ENCODE measurements around the gene KRTAP4-7. TPM values are rescaled to one million over a fixed set of nuclear protein-coding genes. Genes with fewer than 3 reads are reported as not detected.
"Not testable (repeated sequence)": the region's sequence is repeated elsewhere in the genome, so short reads cannot be mapped to it uniquely, and the experiment has no call there.

Gene KRTAP4-7
- total RNA-seq, 1 donor from 2014 or later = not detected

GRCh38 chr17:41052566-41052965, 31.4 kb upstream of the KRTAP4-7 start:
- Mint-ChIP-seq H3K4me1 (peaks cover 5% of the 10 kb centered on the region), H3K27ac (no peak overlapping the region), H3K9me3 (no peaks in the 10 kb centered on the region), H3K27me3 (ENCODE audit: insufficient read depth, low read depth) (no peaks in the 10 kb centered on the region), H3K36me3 (no peaks in the 10 kb centered on the region), H3K4me3 (no peak overlapping the region)
- Histone ChIP-seq H3F3A (ENCODE audit: low read depth) (no peaks in the 10 kb centered on the region), H3K4me3 (no peak overlapping the region), H3K9me3 (ENCODE audit: low read depth) (no peaks in the 10 kb centered on the region), H3K36me3 (no peaks in the 10 kb centered on the region), H3K4me2 (no peak overlapping the region), H3K4me1 (no peaks in the 10 kb centered on the region), H3K79me2 (ENCODE audit: low read depth) (no peaks in the 10 kb centered on the region), H3K27me3 (no peaks in the 10 kb centered on the region), H4K20me1 (ENCODE audit: low read depth) (no peaks in the 10 kb centered on the region), H2AFZ (replicated peaks) (no peak overlapping the region), H3K9ac (no peak overlapping the region), H3K27ac (no peak overlapping the region)
- TF ChIP-seq EZH2phosphoT487 (IDR thresholded peaks at IDR 0.05) (no peak), CTCF (IDR thresholded peaks at IDR 0.05) (no peak), EZH2 (IDR thresholded peaks at IDR 0.05) (no peak)
- no peak for DNase-seq (ENCODE audit: low spot score)

GRCh38 chr17:41054025-41054424, 29.9 kb upstream of the KRTAP4-7 start:
- no peaks in the 10 kb centered on the region for H3K36me3 Mint-ChIP-seq
- Histone ChIP-seq H4K20me1 (ENCODE audit: low read depth) (no peaks in the 10 kb centered on the region), H3K4me1 (no peaks in the 10 kb centered on the region), H3K4me2 (no peak overlapping the region), H3K4me3 (no peak overlapping the region), H3K9ac (no peak overlapping the region), H3K79me2 (ENCODE audit: low read depth) (no peaks in the 10 kb centered on the region), H2AFZ (replicated peaks) (no peak overlapping the region), H3K27ac (no peak overlapping the region), H3K36me3 (no peaks in the 10 kb centered on the region), H3K27me3 (no peaks in the 10 kb centered on the region), H3F3A (ENCODE audit: low read depth) (no peaks in the 10 kb centered on the region), H3K9me3 (ENCODE audit: low read depth) (no peaks in the 10 kb centered on the region)
- TF ChIP-seq EZH2 (IDR thresholded peaks at IDR 0.05) (no peak), CTCF (IDR thresholded peaks at IDR 0.05) (no peak), EZH2phosphoT487 (IDR thresholded peaks at IDR 0.05) (no peak)
- H3K4me3 Mint-ChIP-seq = no peak overlapping the region
- no peaks in the 10 kb centered on the region for H3K27me3 Mint-ChIP-seq (ENCODE audit: insufficient read depth, low read depth)
- no peak overlapping the region for H3K27ac Mint-ChIP-seq
- DNase-seq (ENCODE audit: low spot score) = no peak
- H3K4me1 Mint-ChIP-seq = peaks cover 4% of the 10 kb centered on the region
- no peaks in the 10 kb centered on the region for H3K9me3 Mint-ChIP-seq

GRCh38 chr17:41054556-41054955, 29.4 kb upstream of the KRTAP4-7 start:
- DNase-seq (ENCODE audit: low spot score); H3F3A ChIP-seq (ENCODE audit: low read depth); H3K27ac ChIP-seq; H3K9me3 ChIP-seq (ENCODE audit: low read depth); H3K4me3 Mint-ChIP-seq; H3K79me2 ChIP-seq (ENCODE audit: low read depth); H3K9me3 Mint-ChIP-seq; H3K36me3 Mint-ChIP-seq; H3K27ac Mint-ChIP-seq; H3K36me3 ChIP-seq; H3K9ac ChIP-seq; H3K4me1 ChIP-seq; H3K27me3 Mint-ChIP-seq (ENCODE audit: insufficient read depth, low read depth); H3K4me2 ChIP-seq; H3K4me1 Mint-ChIP-seq; H2AFZ ChIP-seq (replicated peaks); H4K20me1 ChIP-seq (ENCODE audit: low read depth); H3K4me3 ChIP-seq; H3K27me3 ChIP-seq: not testable (repeated sequence)

- not testable (repeated sequence) for H3K27ac Mint-ChIP-seq; H3K9me3 ChIP-seq (ENCODE audit: low read depth); H4K20me1 ChIP-seq (ENCODE audit: low read depth); H3K27ac ChIP-seq; H3K36me3 ChIP-seq; H3K4me1 ChIP-seq; H3K36me3 Mint-ChIP-seq; H3K9ac ChIP-seq; DNase-seq (ENCODE audit: low spot score); H3K4me3 Mint-ChIP-seq; H3K4me2 ChIP-seq; H3K79me2 ChIP-seq (ENCODE audit: low read depth); H3K27me3 Mint-ChIP-seq (ENCODE audit: insufficient read depth, low read depth); H3K27me3 ChIP-seq; H2AFZ ChIP-seq (replicated peaks); H3K9me3 Mint-ChIP-seq; H3K4me1 Mint-ChIP-seq; H3F3A ChIP-seq (ENCODE audit: low read depth); H3K4me3 ChIP-seq
Measured at GRCh38 chr17:41055130-41055529, 28.8 kb upstream of the KRTAP4-7 start, which contains the start of gene KRTAP2-2. Gene KRTAP2-2 (minus strand): TSS chr17:41055230. CDS start chr17:41055211, 19 bp downstream.
